Measurements from ENCODE around the gene MBD4. TPM values are rescaled to one million over a fixed set of nuclear protein-coding genes. Genes with fewer than 3 reads are reported as not detected.

The MBD4 gene
- total and polyA plus RNA-seq, 3 donors from 2014 or later, result 26.0 to 30.3 (median 27.6) TPM

DNA sequence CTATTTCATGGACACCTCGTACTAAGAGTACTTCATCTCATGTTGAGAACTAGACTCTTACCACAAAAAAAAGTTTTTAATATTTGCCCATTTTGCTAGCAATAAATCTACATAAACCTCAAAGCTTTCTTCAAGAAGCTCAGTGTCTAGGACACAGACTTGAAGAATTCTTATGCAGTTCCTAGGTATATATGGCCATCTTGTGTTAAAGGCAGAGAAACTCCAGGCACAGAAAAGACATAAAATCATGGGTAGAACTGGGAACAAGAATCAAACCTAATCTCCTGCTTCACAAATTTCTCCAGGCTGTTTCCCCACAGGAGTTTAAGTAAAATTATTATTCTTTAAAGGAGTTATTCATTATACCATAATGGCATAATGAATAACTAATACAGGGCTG lies 4.4 kb downstream of the MBD4 start:
- Histone ChIP-seq H3K9me3 (no peaks in the 10 kb centered on the region), H3K36me3 (ENCODE audit: low read depth, missing control alignments) (no peaks in the 10 kb centered on the region), H3K4me3 (no peak overlapping the region), H3K27ac (no peak overlapping the region), H3K27me3 (no peaks in the 10 kb centered on the region), H3K4me1 (peaks cover 4% of the 10 kb centered on the region)
- WGBS, 2 donors, result 73 to 84% methylated on average over 1 of the region's 1 CpG
- TF ChIP-seq, protein P1, sequence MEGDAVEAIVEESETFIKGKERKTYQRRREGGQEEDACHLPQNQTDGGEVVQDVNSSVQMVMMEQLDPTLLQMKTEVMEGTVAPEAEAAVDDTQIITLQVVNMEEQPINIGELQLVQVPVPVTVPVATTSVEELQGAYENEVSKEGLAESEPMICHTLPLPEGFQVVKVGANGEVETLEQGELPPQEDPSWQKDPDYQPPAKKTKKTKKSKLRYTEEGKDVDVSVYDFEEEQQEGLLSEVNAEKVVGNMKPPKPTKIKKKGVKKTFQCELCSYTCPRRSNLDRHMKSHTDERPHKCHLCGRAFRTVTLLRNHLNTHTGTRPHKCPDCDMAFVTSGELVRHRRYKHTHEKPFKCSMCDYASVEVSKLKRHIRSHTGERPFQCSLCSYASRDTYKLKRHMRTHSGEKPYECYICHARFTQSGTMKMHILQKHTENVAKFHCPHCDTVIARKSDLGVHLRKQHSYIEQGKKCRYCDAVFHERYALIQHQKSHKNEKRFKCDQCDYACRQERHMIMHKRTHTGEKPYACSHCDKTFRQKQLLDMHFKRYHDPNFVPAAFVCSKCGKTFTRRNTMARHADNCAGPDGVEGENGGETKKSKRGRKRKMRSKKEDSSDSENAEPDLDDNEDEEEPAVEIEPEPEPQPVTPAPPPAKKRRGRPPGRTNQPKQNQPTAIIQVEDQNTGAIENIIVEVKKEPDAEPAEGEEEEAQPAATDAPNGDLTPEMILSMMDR (IDR thresholded peaks at IDR 0.05), result no peak
- no peak for TF ChIP-seq POLR2A (IDR thresholded peaks at IDR 0.05)
- intact Hi-C loops (cut with DNase I; ENCODE audit: low total_unique reads), result no loop called here
- DNase-seq, result no peak

GRCh38 chr3:129434140-129434539 lies 5.6 kb downstream of the MBD4 start:
- Histone ChIP-seq H3K27me3 (no peaks in the 10 kb centered on the region), H3K4me3 (no peak overlapping the region), H3K9me3 (no peaks in the 10 kb centered on the region), H3K36me3 (ENCODE audit: low read depth, missing control alignments) (no peaks in the 10 kb centered on the region), H3K27ac (no peak overlapping the region), H3K4me1 (peaks cover 4% of the 10 kb centered on the region)
- intact Hi-C loops (cut with DNase I; ENCODE audit: low total_unique reads), result no loop called here
- WGBS, 2 donors, result 90 to 96% methylated on average over 1 of the region's 1 CpG
- TF ChIP-seq, protein P1 (IDR thresholded peaks at IDR 0.05), result no peak
- TF ChIP-seq POLR2A (IDR thresholded peaks at IDR 0.05), result no peak
- DNase-seq, result no peak

GRCh38 chr3:129433565-129433964 lies 6.2 kb downstream of the MBD4 start:
- WGBS, 2 donors, result 90 to 93% methylated on average over 5 of the region's 5 CpGs
- no peak for DNase-seq
- Histone ChIP-seq H3K27me3 (no peaks in the 10 kb centered on the region), H3K4me3 (no peak overlapping the region), H3K36me3 (ENCODE audit: low read depth, missing control alignments) (no peaks in the 10 kb centered on the region), H3K9me3 (no peaks in the 10 kb centered on the region), H3K27ac (no peak overlapping the region), H3K4me1 (peaks cover 3% of the 10 kb centered on the region)
- TF ChIP-seq POLR2A (IDR thresholded peaks at IDR 0.05), result no peak
- TF ChIP-seq, protein P1 (IDR thresholded peaks at IDR 0.05), result no peak
- intact Hi-C loops (cut with DNase I; ENCODE audit: low total_unique reads), result no loop called here

- TF ChIP-seq POLR2A (IDR thresholded peaks at IDR 0.05), result no peak
- TF ChIP-seq, protein P1 (IDR thresholded peaks at IDR 0.05), result no peak
- DNase-seq, result no peak
- intact Hi-C loops (cut with DNase I; ENCODE audit: low total_unique reads), result no loop called here
- no peak overlapping the region for H3K4me3 ChIP-seq
- H3K9me3 ChIP-seq, result no peaks in the 10 kb centered on the region
- no peak overlapping the region for H3K27ac ChIP-seq
- H3K36me3 ChIP-seq (ENCODE audit: low read depth, missing control alignments), result no peaks in the 10 kb centered on the region
- H3K27me3 ChIP-seq, result no peaks in the 10 kb centered on the region
- H3K4me1 ChIP-seq, result no peaks in the 10 kb centered on the region
Observed at GRCh38 chr3:129432671-129433070, 7.1 kb downstream of the MBD4 start.

DNA sequence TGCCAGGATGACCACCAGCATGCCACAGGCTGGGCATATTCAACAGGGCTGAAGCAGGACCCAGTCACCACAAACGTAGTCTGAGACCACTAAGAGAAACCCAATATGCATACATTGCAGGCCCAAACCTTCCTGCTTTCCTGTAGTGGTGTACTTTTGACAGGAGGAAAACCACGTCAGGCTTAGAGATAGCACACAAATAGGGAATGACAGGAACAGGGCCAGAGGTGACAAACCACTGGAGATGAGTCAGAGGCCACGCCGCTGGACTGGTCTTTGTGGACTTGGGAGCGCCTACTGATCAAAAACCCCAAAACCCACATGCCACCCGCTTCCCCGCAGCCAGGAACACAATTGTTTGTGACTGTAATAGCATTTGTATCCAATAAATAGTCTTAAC lies 7.7 kb downstream of the MBD4 start:
- 92 to 95% methylated on average over 7 of the region's 7 CpGs for WGBS, 2 donors
- Histone ChIP-seq H3K27ac (no peak overlapping the region), H3K9me3 (no peaks in the 10 kb centered on the region), H3K27me3 (no peaks in the 10 kb centered on the region), H3K4me1 (no peaks in the 10 kb centered on the region), H3K4me3 (no peak overlapping the region), H3K36me3 (ENCODE audit: low read depth, missing control alignments) (no peaks in the 10 kb centered on the region)
- DNase-seq, result no peak
- TF ChIP-seq POLR2A (IDR thresholded peaks at IDR 0.05), result no peak
- TF ChIP-seq, protein P1 (IDR thresholded peaks at IDR 0.05), result no peak
- intact Hi-C loops (cut with DNase I; ENCODE audit: low total_unique reads), result no loop called here

Measured in testis (tissue), 3 donors.